DLD1 (cell line): ENCODE results near the gene PRUNE2.
"Not testable (repeated sequence)": the region's sequence is repeated elsewhere in the genome, so short reads cannot be mapped to it uniquely, and the experiment has no call there.

Source experiments
- in situ Hi-C: cut with HindIII; loops from 2 replicates; pipeline ENCODE4 v1.10.0; 2017; ENCODE audit warnings: low sequenced_read_pairs

PRUNE2 gene

GRCh38 chr9:76905791-76906646 is at the start of gene PRUNE2:
Gene PRUNE2 (minus strand): TSS chr9:76906114. CDS start chr9:76905963, 151 bp downstream.
- in situ Hi-C loops, result no loop called here

DNA sequence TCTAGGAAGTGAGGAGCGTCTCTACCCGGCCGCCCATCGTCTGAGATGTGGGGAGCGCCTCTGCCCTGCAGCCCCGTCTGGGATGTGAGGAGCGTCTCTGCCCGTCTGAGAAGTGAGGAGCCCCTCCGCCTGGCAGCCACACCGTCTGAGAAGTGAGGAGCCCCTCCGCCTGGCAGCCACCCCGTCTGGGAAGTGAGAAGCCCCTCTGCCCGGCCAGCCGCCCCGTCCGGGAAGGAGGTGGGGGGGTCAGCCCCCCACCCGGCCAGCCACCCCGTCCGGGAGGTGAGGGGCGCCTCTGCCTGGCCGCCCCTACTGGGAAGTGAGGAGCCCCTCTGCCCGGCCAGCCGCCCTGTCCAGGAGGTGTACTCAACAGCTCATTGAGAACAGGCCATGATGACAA is 49.5 kb upstream of the PRUNE2 start:
- in situ Hi-C loops, result not testable (repeated sequence)

- in situ Hi-C loops, result no loop called here
Observed at GRCh38 chr9:76949865-76950264, 44.0 kb upstream of the PRUNE2 start.

GRCh38 chr9:76944011-76944410 is 38.1 kb upstream of the PRUNE2 start:
- in situ Hi-C loops, result no loop called here

- in situ Hi-C loops, result no loop called here
Observed at GRCh38 chr9:76943054-76943453, 37.1 kb upstream of the PRUNE2 start.

DNA sequence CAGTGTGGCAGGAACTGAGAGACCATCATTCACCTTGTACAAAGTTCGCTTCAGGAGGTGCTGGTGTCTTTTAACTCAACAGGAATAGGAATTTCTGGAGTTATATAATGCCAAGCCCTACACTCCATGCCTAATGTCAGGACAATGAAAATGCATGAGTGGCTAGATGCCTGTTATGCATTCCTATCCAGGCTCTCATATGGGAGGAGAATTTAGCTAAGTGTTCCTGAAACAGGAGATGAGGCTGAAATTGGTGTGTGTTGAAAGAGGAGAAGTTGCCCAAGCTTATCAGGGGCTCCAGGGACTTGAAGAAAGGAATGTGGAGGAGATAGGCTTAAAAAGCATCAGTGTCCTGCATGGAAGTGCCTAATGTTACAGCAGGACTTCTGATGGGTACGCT is 26.8 kb upstream of the PRUNE2 start:
- in situ Hi-C loops, result no loop called here

- in situ Hi-C loops, result no loop called here
Observed at GRCh38 chr9:76932265-76932664, 26.4 kb upstream of the PRUNE2 start.

- in situ Hi-C loops, result no loop called here
Observed at GRCh38 chr9:76927540-76928240, 21.8 kb upstream of the PRUNE2 start.

- in situ Hi-C loops, result no loop called here
Observed at GRCh38 chr9:76926846-76927245, 20.9 kb upstream of the PRUNE2 start.

DNA sequence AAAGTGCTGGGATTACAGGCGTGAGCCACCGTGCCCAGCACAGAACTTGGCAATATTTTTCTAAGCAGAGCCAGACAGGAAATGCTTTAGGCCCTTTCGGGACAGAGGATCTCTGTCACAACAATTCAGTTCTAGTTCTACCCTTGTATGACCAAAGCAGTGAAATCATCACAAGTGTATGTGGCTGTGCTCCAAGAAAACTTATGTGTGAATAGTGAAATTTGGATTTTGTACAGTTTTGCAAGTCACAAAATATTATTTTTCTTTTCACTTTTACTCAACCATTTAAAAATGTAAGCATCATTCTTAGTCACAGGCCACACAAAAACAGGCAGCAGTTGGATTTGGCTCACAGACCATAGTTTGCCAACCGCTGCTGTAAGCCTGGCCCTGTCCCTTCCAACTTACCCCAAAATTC is 20.4 kb upstream of the PRUNE2 start:
- in situ Hi-C loops, result no loop called here

GRCh38 chr9:76921165-76921564 is 15.3 kb upstream of the PRUNE2 start:
- in situ Hi-C loops, result no loop called here

DNA sequence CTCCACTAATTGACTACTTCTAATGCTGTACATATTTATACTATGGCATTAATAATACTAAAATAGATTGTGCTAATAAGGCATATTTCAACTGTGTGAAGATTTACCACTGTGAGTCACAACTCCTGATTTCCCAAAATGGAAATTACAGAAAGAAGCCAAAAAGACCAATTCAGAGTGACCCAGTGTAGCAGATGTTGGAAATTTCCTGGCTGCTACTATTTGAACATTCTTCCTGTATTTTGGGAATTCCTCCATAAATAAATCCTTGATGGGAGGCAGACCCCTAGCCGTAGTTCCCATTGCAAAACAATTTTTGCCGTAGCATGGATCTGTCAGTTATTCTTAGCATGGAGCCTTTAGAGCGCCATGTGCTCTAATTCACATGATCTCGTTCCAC is 11.4 kb upstream of the PRUNE2 start:
- in situ Hi-C loops, result no loop called here

DNA sequence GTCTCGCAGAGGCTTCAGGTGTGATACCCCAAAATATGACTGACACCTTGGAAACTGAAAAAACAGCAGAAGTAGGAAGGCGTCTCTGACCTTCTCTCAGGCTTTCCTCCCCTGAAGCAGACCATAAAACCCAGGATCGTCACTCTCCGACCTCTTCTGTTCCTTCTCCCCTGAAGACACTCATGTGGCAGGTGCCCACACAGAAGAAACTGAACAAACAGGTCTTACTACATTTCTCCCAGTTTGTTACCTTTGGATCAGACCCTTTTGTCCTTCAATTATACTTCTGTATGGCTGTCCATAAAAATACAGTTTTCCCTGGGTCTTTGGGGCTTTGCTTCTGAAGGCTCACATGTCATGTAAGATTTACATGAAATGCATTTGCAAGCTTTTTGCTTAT is 10.3 kb upstream of the PRUNE2 start:
- in situ Hi-C loops, result no loop called here

DNA sequence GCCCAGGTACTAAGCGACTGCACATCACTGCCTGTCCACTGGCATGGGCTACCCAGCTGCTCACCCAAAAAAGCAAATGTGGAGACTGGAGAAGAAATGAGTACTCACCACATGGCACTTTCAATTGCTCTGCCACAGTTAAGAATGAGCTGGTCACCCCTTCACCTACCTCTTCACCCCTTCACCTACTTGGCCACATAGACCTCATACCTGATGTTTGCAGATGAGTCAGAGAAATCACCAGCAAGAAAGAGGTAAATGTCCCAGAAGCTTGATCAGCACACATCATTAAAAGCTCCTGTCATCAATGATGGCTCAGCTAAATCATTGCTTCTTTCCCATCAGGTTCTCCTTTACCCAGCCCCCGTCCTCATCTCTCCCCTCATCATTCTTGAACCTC is 7.6 kb upstream of the PRUNE2 start:
- in situ Hi-C loops, result no loop called here

DNA sequence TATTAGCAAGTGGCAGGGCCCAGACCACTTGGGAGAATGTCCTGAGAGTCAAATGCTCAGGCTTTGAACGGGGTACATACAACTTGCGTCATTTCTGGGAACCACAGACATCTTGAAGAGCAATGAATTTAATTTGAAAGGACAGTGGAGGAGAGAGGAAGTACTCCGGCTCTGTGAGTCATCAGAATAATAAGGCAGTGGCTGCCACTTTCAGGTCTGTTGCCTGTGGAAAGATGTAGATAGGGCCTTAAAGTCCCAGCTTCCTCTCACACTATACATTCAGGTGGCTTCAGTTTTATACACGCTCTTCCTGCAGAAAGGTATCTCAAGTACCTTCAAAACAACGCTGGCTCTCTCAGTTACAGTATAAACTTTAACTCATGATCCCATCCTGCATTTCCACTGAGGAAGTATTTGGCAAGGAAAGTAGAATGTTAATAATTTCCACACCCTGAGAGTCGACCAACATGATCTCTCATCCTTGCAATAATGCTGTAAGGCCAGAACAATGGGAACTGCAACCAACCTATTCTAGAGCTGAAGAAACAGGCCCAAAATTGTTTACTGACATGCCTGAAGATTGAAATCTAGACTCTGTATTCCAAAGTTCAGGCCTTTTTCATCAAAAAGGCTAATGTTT is 6.8 kb upstream of the PRUNE2 start:
- in situ Hi-C loops, result no loop called here

DNA sequence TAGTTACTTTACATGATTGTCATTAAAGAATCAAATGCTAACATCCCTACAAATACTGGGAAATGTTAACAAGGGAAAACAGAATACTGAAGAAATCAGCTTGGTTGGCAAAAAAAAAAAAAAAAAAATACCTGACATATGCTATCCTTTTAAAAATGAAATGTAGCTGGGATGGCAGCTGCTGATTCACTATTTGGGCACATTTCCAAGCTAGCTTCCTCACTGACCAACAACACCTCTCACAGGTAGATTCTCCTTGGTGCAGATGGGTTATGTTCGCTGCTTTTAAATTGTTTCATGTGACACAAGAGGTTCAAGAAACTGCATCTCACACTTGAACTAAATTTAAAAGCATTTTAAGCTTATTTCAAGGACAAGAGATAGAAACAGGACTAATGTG is 6.1 kb upstream of the PRUNE2 start:
- in situ Hi-C loops, result no loop called here

DNA sequence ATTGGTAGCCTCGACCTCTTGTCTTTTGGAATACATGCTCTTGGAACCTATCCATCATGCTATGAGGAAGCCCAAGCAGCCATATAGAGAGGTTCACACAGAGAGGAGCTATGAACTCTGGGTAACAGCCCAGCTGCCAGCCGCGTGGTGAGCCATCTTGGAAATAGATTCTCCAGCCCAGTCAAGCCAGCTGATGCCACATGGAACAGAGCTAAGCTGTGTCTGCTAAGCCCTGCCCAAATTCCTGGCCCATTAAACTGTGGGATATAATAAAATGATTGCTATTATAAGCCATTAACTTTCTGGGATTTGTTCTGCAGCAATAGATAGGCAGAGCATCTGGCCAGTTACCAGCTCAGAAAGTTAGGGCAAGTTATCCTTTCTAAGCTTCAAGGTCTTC is 4.9 kb upstream of the PRUNE2 start:
- in situ Hi-C loops, result no loop called here

DNA sequence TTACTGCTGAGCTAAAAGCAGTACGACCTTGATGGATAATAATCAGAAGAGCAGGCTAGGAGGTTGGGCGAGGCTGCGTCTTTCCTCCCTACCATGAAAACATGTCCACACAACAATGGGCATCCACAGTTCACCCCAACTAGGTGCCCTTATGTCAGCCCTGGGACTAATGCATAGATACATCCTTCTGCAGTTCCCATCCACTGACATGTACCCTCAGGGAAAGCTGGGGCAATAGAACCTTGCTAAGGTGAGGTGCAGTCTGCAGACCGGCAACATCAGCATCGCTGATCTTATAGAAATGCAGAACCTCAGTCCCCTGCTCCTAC is 697 bp upstream of the PRUNE2 start:
- in situ Hi-C loops, result no loop called here

GRCh38 chr9:76904661-76905457 is 1.1 kb downstream of the PRUNE2 start:
- in situ Hi-C loops, result no loop called here

GRCh38 chr9:76902395-76902794 is 3.5 kb downstream of the PRUNE2 start:
- in situ Hi-C loops, result no loop called here

DNA sequence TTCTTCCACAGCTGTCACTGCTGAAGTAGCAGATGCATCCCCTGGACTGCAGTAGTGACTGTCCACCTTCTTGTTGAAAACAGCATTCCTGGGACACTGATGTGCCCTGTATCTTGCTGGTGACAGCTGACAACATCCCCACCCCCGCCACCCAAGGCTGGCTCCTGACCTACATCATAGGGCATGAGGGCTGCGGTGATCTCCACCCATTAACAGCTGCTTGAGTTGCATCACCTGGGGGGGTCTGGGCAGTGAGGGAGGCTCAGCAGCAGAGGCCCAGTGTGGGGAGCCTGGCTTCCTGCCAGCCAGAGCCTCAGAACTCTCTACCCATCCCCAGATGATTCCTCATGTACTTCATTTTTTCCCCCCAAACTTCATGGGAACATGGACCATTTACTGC is 4.1 kb downstream of the PRUNE2 start:
- in situ Hi-C loops, result no loop called here
